K562 (cell line): ENCODE measurements around the gene AIDA. TPM values are rescaled to one million over a fixed set of nuclear protein-coding genes. Genes with fewer than 3 reads are reported as not detected.

Source experiments
- ATAC-seq: fragments of 200-7000 bp; cut with Tn5 transposase; 3 replicates; pipeline ENCODE4 v1.9.1; 2020; ENCODE audit warnings: moderate library complexity
- BruUV-seq: library from RNA; stranded (reverse); fragments of 400-500 nt; replicated peaks from 2 replicates; lab custom pipeline; 2021; lab: Mats Ljungman, UMichigan
- CTCF ChIA-PET: fragments of 300-600 bp; formaldehyde crosslinking; extraction: SDS; loops from one replicate; lab custom pipeline; 2021; ENCODE audit warnings: low intra/inter-chr PET ratio; lab: Yijun Ruan, JAX
- POLR2A ChIA-PET: fragments of 300-600, 350-650 bp; sonication (Branson Sonifier 250); formaldehyde crosslinking; extraction: SDS; loops from one replicate; lab custom pipeline; 2021; ENCODE audit warnings: antibody characterized with exemption, inconsistent platforms; lab: Yijun Ruan, JAX
- DNase-seq, 4 experiments: peaks; one replicate each; pipeline versions ENCODE4 v3.0.0 to v3.0.0-alpha.2; 2011 to 2018; ENCODE audit warnings: low spot score in 3 of 4, mixed read lengths in 3 of 4; ENCODE audit errors: extremely low read depth in 1 of 4
- FAIRE-seq: peaks from 2 replicates; lab custom pipeline; 2011; peaks lifted over from hg19 to GRCh38; lab: Jason Lieb, UNC
- H2AFZ ChIP-seq: 2 replicates; pipeline ENCODE4 v1.6.0; 2011; ENCODE audit warnings: low read depth, low read length, control low read depth, inconsistent platforms
- H3K27ac ChIP-seq: fragments of 200-600 bp; 3 replicates; pipeline ENCODE4 v1.8.0; 2011; ENCODE audit warnings: low read depth, mild to moderate bottlenecking, control low read depth, inconsistent platforms, low read length, moderate library complexity, mixed read lengths; ENCODE audit errors: extremely low read depth
- H3K27me3 ChIP-seq, 2 experiments: fragments of 300-600 bp in 1 of 2; 2 replicates in 1 of 2; 3 replicates in 1 of 2; pipeline versions ENCODE4 v1.6.0 to v1.8.0; 2011; ENCODE audit warnings: inconsistent platforms in 2 of 2, low read length in 2 of 2, mild to moderate bottlenecking in 1 of 2, mixed read lengths in 1 of 2, moderate library complexity in 1 of 2; ENCODE audit not compliant: control insufficient read depth in 2 of 2, insufficient read depth in 2 of 2
- H3K36me3 ChIP-seq: fragments of 300-600 bp; 3 replicates; pipeline ENCODE4 v1.8.0; 2011; ENCODE audit warnings: mild to moderate bottlenecking, low read length, inconsistent platforms; ENCODE audit not compliant: control insufficient read depth, insufficient read depth
- H3K4me1 ChIP-seq, 2 experiments: fragments of 200-600 bp in 1 of 2; replicated peaks in 1 of 2; 2 replicates in 1 of 2; 3 replicates in 1 of 2; pipeline versions ENCODE4 v1.5.1 to v1.8.0; 2011; ENCODE audit warnings: inconsistent platforms in 2 of 2, low read length in 2 of 2, mild to moderate bottlenecking in 1 of 2, mixed read lengths in 1 of 2, moderate library complexity in 1 of 2; ENCODE audit not compliant: control insufficient read depth in 2 of 2, insufficient read depth in 2 of 2
- H3K4me2 ChIP-seq: 2 replicates; pipeline ENCODE4 v1.6.1; 2011; ENCODE audit warnings: low read length, control low read depth, inconsistent platforms, mixed read lengths; ENCODE audit not compliant: insufficient read depth
- H3K4me3 ChIP-seq: fragments of 200-600 bp; sonication (generic), shearing (Covaris generic); 2 replicates; pipeline ENCODE4 v1.5.1; 2016; ENCODE audit warnings: control low read depth, inconsistent platforms
- H3K79me2 ChIP-seq: fragments of 200-600 bp; 3 replicates; pipeline ENCODE4 v1.8.0; 2011; ENCODE audit warnings: low read length, inconsistent platforms; ENCODE audit not compliant: control insufficient read depth, insufficient read depth
- H3K9ac ChIP-seq, 2 experiments: 2 replicates each; pipeline versions ENCODE4 v1.6.0 to v1.6.1; 2011; ENCODE audit warnings: low read depth in 2 of 2, low read length in 2 of 2, control low read depth in 1 of 2, inconsistent platforms in 1 of 2, mild to moderate bottlenecking in 1 of 2, mixed read lengths in 1 of 2; ENCODE audit not compliant: insufficient read depth in 1 of 2
- H3K9me1 ChIP-seq: one replicate; pipeline ENCODE4 v1.6.0; 2011; ENCODE audit warnings: inconsistent platforms, mild to moderate bottlenecking, low read length, moderate library complexity; ENCODE audit not compliant: control insufficient read depth, insufficient read depth
- H3K9me3 ChIP-seq: replicated peaks from 2 replicates; pipeline ENCODE4 v1.5.1; 2011; ENCODE audit warnings: low read depth, low read length, inconsistent platforms; ENCODE audit not compliant: control insufficient read depth, insufficient read depth
- H4K20me1 ChIP-seq: replicated peaks from 2 replicates; pipeline ENCODE4 v1.6.1; 2011; ENCODE audit warnings: low read length, inconsistent platforms, mixed read lengths; ENCODE audit not compliant: control insufficient read depth, insufficient read depth
- CBX3 ChIP-seq, 2 experiments: IDR thresholded peaks; 1 replicate in 1 of 2; 2 replicates in 1 of 2; pipeline ENCODE4 v1.6.1; 2012; ENCODE audit warnings: inconsistent platforms in 2 of 2, low read length in 2 of 2, borderline replicate concordance in 1 of 2, control low read depth in 1 of 2
- DDX20 ChIP-seq: fragments of 450-650 bp; IDR thresholded peaks from 2 replicates; pipeline ENCODE4 v1.6.1; 2016; ENCODE audit warnings: missing genetic modification characterization, low read depth, mild to moderate bottlenecking, missing compliant biosample characterization, moderate library complexity
- HMG20A ChIP-seq: fragments of 450-650 bp; formaldehyde crosslinking; conservative IDR thresholded peaks from 2 replicates; pipeline ENCODE4 v1.4.0; 2020; ENCODE audit warnings: mild to moderate bottlenecking, mixed read lengths
- NFE2 ChIP-seq: IDR thresholded peaks from 2 replicates; pipeline ENCODE4 v1.6.1; 2014; ENCODE audit warnings: antibody characterized with exemption, low read depth
- PHF21A ChIP-seq: fragments of 450-650 bp; IDR thresholded peaks from 2 replicates; pipeline ENCODE4 v1.6.1; 2017; ENCODE audit warnings: low read depth, borderline replicate concordance
- REST ChIP-seq, 2 experiments: fragments of 450-650 bp; formaldehyde crosslinking in 1 of 2; IDR thresholded peaks; 2 replicates each; pipeline versions ENCODE4 v1.4.0 to v1.6.1; 2014 to 2020; ENCODE audit warnings: mild to moderate bottlenecking in 2 of 2, borderline replicate concordance in 1 of 2, low read depth in 1 of 2
- SMARCE1 ChIP-seq: fragments of 450-650 bp; IDR thresholded peaks from 2 replicates; pipeline ENCODE4 v1.7.1; 2016; ENCODE audit warnings: mild to moderate bottlenecking
- ZBTB12 ChIP-seq: fragments of 250-450 bp; sonication (Bioruptor Pico); IDR thresholded peaks from 2 replicates; pipeline ENCODE4 v1.4.0; 2020
- ZNF224 ChIP-seq: sonication (generic); formaldehyde crosslinking; IDR thresholded peaks from 2 replicates; pipeline ENCODE4 v1.8.0; 2022; ENCODE audit warnings: mild to moderate bottlenecking, missing genetic modification reagents
- ZNF24 ChIP-seq: fragments of 450-650 bp; IDR thresholded peaks from 2 replicates; pipeline ENCODE4 v1.6.1; 2016
- ZNF445 ChIP-seq: fragments of 250-450 bp; sonication (Bioruptor Pico); IDR thresholded peaks from 2 replicates; pipeline ENCODE4 v1.4.0; 2020; ENCODE audit warnings: low read depth, mild to moderate bottlenecking, moderate library complexity
- ZNF699 ChIP-seq: fragments of 250-450 bp; sonication (Bioruptor Pico); IDR thresholded peaks from 2 replicates; pipeline ENCODE4 v1.8.0; 2021; ENCODE audit warnings: mild to moderate bottlenecking, moderate library complexity; ENCODE audit not compliant: insufficient replicate concordance
- ZNF79 ChIP-seq: fragments of 250-450 bp; sonication (Bioruptor Pico); IDR thresholded peaks from 2 replicates; pipeline ENCODE4 v1.4.0; 2020; ENCODE audit warnings: low read depth, mild to moderate bottlenecking, moderate library complexity
- WGBS: fragments of 100-300 bp; shearing (Covaris generic); methylation state at CpG from one replicate; pipeline ENCODE4 v1.1.6; 2016; ENCODE audit warnings: low coverage, mixed read lengths; ENCODE audit not compliant: insufficient coverage; ENCODE audit errors: missing lambda C conversion rate; 5-methylcytosine and 5-hydroxymethylcytosine counted together
- in situ Hi-C: fragments of 300-500 bp; cut with MboI; formaldehyde crosslinking; loops from 4 replicates; pipeline ENCODE4 v1.15.0; 2018; ENCODE audit warnings: inconsistent platforms, mixed read lengths
- intact Hi-C: fragments of 100-400 bp; cut with micrococcal nuclease; formaldehyde crosslinking; loops from 2 replicates; pipeline ENCODE4 v1.14.2; 2022
- polyA plus RNA-seq, 8 experiments: library from polyadenylated mRNA; depleted of rRNA in 4 of 8; stranded (reverse) in 5 of 8; unstranded in 3 of 8; fragments of >200 nt; fragmentation: Nextera tagmentation in 2 of 8; fragmentation: Illumina TruSeq in 1 of 8; extraction: Ambion mirVana in 2 of 8; extraction: Trizol in 1 of 8; gene quantifications; 2 replicates each; pipeline versions ENCODE4 v1.2.1 to v1.2.3, GENCODE V29; 2011 to 2014; ENCODE audit warnings: inconsistent platforms in 1 of 8, missing spikeins in 1 of 8
- total RNA-seq, 7 experiments: library from RNA; depleted of rRNA in 6 of 7; stranded (reverse); fragments of >200 nt in 6 of 7; fragmentation: Illumina TruSeq in 2 of 7; extraction: Trizol in 2 of 7; gene quantifications; 2 replicates each; pipeline versions ENCODE4 v1.2.1 to v1.2.3, GENCODE V29; 2011 to 2021; ENCODE audit warnings: low replicate concordance in 1 of 7

The AIDA gene
- total and polyA plus RNA-seq, 9 of the 15 experiments (the other 6 are each of a cell fraction or from before 2014, with no cell fraction given): 18.2 to 77.9 (median 24.9) TPM

DNA sequence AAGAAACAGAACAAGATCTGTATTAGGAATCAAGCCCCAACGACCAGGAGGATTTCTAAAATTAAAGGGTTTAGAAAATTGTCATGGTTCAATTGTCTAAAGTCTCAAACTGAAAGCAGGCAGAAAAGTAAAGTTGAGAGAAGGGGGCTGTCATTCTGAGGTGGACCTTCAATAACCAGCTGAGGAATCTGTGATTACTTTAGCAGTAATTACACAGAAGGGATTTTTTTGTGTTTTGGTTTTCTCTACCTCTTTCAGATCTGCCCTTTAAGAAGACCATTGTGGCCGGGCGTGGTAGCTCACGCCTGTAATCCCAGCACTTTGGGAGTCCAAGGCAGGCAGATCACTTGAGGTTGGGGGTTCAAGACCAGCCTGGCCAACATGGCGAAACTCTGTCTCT is 17.4 kb downstream of the AIDA start (continued):
- TF ChIP-seq DDX20 (no peak), ZNF224 (CRISPR knock-in tag) (no peak)

DNA sequence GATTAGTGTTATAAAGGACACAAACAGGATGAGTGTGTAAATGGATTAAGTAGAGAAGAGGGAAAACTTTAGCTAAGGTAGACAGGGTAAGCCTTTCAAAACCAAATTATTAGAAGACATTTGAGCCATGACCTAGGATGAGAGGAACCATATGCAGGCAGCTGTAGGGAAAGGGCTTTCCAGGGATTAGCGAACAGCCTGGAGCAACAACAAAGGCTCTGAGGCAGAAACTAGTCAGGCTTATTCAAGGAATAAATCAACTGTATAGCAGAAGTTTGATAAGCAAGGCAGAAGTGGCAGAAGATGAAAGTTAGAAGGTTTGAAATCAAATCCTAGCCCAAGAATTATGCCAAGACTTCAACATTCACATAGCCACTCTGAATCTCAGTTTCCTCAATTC is 21.3 kb downstream of the AIDA start:
- Histone ChIP-seq H3K27me3 (no peaks in the 10 kb centered on the region), H3K27ac (no peak overlapping the region), H3K36me3 (peaks cover 29% of the 10 kb centered on the region; the same call in 2 of the 3 replicates), H2AFZ (no peak overlapping the region), H3K9me1 (no peaks in the 10 kb centered on the region), H3K4me2 (no peak overlapping the region), H3K9ac (no peak overlapping the region), H3K4me3 (no peak overlapping the region), H3K79me2 (no peaks in the 10 kb centered on the region), H3K4me1 (no peaks in the 10 kb centered on the region), H3K9me3 (no peaks in the 10 kb centered on the region), H4K20me1 (no peaks in the 10 kb centered on the region)
- no peak for ATAC-seq
- ChIA-PET CTCF (no interaction called here), POLR2A (no interaction called here)
- BruUV-seq: no TSS peak
- FAIRE-seq: no peak
- intact Hi-C loops (no loop called here), in situ Hi-C loops (no loop called here)
- no peak for DNase-seq
- WGBS: 100% methylated on average over 1 of the region's 1 CpG
- TF ChIP-seq REST (IDR thresholded peaks at IDR 0.05; ENCODE audit: borderline replicate concordance): no peak
- TF ChIP-seq REST (CRISPR knock-in tag; IDR thresholded peaks at IDR 0.05; ENCODE audit: low read depth): no peak
- TF ChIP-seq ZNF699 (CRISPR knock-in tag): no peak
- TF ChIP-seq PHF21A: no peak
- no peak for TF ChIP-seq ZNF79 (CRISPR knock-in tag)
- TF ChIP-seq HMG20A (CRISPR knock-in tag): no peak
- no peak for TF ChIP-seq CBX3 (IDR thresholded peaks at IDR 0.05; ENCODE audit: borderline replicate concordance in 1 of 2, low read length in 2 of 2)
- no peak for TF ChIP-seq SMARCE1
- TF ChIP-seq ZNF445 (CRISPR knock-in tag): no peak
- TF ChIP-seq NFE2: no peak
- TF ChIP-seq ZNF24: no peak
- TF ChIP-seq ZBTB12: no peak
